ENCODE measurements around the gene SENP3. TPM values are rescaled to one million over a fixed set of nuclear protein-coding genes. Genes with fewer than 3 reads are reported as not detected.

Gene SENP3
- total RNA-seq, 1 donor: 75.1 TPM

DNA sequence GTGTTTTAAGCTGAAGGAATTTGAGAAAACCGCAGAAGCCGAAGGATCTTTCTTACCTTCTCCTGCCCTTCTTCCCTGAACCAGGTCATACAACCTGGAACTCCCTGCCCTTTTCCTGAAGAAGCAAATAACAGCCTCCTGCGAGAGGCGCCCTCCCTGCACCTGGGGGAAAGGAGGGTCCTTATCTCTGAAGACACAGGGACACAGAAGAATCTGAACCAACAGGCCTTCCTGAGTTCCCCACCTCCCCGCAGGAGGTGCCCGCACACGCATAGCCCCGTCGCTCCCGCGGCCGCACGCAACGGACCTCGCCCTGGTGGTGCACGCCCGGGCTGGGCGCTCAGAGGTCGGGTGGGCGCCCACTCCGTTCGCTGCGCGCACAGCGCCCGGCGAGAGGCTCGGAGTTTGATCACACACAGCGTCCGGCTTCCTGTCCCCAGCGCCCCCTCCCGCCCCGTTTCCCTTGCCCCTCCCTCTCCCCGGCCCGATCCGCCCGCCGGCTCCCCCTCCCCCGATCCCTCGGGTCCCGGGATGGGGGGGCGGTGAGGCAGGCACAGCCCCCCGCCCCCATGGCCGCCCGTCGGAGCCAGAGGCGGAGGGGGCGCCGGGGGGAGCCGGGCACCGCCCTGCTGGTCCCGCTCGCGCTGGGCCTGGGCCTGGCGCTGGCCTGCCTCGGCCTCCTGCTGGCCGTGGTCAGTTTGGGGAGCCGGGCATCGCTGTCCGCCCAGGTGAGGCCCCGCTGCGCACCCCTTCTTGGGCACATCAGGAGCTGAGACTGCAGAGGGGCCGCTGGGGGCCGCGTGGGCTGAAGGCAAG is 12.9 kb upstream of the SENP3 start, which contains the start of gene TNFSF12:
Gene TNFSF12 (plus strand): TSS at position 474 of the 816 bp plus-strand sequence. CDS start 96 bp downstream, at position 570.
- TF ChIP-seq, protein P1, sequence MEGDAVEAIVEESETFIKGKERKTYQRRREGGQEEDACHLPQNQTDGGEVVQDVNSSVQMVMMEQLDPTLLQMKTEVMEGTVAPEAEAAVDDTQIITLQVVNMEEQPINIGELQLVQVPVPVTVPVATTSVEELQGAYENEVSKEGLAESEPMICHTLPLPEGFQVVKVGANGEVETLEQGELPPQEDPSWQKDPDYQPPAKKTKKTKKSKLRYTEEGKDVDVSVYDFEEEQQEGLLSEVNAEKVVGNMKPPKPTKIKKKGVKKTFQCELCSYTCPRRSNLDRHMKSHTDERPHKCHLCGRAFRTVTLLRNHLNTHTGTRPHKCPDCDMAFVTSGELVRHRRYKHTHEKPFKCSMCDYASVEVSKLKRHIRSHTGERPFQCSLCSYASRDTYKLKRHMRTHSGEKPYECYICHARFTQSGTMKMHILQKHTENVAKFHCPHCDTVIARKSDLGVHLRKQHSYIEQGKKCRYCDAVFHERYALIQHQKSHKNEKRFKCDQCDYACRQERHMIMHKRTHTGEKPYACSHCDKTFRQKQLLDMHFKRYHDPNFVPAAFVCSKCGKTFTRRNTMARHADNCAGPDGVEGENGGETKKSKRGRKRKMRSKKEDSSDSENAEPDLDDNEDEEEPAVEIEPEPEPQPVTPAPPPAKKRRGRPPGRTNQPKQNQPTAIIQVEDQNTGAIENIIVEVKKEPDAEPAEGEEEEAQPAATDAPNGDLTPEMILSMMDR (IDR thresholded peaks at IDR 0.05; ENCODE audit: insufficient read depth, low read depth, low read length): peak; percentile 22
- DNase-seq (ENCODE audit: low read depth): peak; percentile 23
- H3K4me3 ChIP-seq (ENCODE audit: low read depth, low read length): peak within 1 kb of the TSS; percentile 72

DNA sequence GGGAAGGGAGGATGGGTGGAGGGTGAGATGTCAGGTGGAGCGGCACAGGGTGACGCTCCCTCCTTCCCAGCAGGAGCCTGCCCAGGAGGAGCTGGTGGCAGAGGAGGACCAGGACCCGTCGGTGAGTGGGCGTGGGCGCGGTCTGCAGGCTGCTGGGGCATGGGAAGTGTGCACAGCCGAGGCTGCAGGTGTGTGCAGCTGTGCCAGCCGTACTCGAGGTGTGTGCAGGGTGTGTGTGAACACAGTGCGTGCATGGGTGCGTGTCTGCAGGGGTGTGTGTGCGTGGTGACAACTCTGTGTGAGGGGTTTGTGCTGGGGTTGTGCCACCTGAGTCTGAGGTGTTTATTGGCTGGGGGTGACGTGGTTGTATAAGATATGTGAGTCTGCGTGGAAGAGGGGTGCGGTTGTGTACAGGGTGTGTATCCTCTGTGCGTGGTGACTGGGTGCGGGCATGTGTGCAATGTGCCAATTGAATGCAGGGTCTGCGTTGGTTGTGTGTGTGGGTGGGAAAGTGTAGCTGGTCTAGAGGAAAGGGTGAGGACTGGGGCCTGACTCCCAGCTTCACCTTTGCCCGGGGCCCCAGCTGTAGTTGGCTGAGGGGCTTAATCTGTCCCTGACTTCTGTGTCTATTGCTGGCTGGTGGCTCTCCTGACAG is 12.2 kb upstream of the SENP3 start:
- DNase-seq (ENCODE audit: low read depth): no peak
- TF ChIP-seq, protein P1 (IDR thresholded peaks at IDR 0.05; ENCODE audit: insufficient read depth, low read depth, low read length): no peak
- peak overlapping the region; percentile 72 for H3K4me3 ChIP-seq (ENCODE audit: low read depth, low read length)

DNA sequence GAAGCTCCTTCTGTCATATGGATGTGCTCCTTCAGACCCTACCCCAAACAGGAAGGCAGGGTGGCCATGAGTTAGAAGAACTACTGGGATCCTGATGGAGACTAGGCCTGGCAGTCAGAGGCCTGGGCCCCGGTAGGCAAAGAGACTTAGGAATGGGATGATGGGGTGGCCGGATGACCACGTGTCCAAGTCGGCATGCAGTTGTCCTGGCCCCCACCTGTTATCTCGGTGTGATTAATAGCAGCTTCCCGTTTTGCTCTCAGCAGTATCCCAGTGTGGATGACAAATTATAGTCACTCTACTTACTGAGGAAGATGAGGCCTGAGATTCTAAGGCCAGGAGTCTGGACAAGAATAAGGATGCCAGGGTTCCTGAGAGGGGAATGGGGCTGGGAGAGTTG is 11.4 kb upstream of the SENP3 start:
- DNase-seq (ENCODE audit: low read depth): no peak

DNA sequence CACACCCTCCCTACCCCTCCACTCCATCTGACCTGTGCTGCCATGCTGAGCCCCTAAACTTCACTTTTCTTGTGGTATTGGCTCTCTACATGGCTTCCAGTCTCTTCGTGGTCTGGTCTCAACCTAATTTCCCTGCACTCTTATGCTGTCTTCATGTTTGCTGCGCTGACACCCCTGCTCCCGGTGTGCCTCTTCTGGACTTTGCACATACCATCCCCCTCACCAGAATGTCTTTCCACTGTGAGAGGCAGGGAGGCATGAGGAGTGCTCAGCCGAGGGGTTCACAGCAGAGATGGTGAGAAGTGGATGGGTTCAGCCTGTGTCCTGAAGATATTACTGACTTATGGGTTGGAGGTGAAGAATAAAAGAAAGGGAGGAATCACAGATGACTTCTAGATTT is 10.3 kb upstream of the SENP3 start:
- no peak overlapping the region for H3K4me3 ChIP-seq (ENCODE audit: low read depth, low read length)
- TF ChIP-seq, protein P1 (IDR thresholded peaks at IDR 0.05; ENCODE audit: insufficient read depth, low read depth, low read length): no peak
- DNase-seq (ENCODE audit: low read depth): no peak

More for the DNA sequence above, 11.4 kb upstream of the SENP3 start:
- TF ChIP-seq, protein P1 (IDR thresholded peaks at IDR 0.05; ENCODE audit: insufficient read depth, low read depth, low read length): no peak
- no peak overlapping the region for H3K4me3 ChIP-seq (ENCODE audit: low read depth, low read length)

DNA sequence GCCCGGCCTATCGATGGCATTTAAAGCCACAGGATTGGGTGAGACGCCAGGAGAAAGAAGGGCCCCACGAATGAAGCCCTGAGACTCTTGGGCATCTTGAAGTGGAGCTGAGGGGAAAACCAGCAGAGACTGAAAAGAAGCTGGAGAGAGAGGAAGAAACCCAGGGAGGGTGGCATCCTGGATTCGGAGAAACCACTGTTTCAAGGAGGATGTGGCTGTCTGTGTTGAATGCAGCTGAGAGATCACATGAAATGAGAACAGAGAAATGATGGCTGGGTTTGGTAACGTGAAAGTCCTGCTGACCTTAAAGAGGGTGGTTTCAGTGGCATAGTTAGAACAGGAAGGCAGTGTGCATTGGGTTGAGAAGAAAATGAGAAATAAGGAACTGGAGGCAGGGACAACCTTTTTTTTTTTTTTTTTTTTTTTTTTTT is 9.1 kb upstream of the SENP3 start:
- TF ChIP-seq, protein P1 (IDR thresholded peaks at IDR 0.05; ENCODE audit: insufficient read depth, low read depth, low read length): no peak
- DNase-seq (ENCODE audit: low read depth): no peak
- no peak overlapping the region for H3K4me3 ChIP-seq (ENCODE audit: low read depth, low read length)

DNA sequence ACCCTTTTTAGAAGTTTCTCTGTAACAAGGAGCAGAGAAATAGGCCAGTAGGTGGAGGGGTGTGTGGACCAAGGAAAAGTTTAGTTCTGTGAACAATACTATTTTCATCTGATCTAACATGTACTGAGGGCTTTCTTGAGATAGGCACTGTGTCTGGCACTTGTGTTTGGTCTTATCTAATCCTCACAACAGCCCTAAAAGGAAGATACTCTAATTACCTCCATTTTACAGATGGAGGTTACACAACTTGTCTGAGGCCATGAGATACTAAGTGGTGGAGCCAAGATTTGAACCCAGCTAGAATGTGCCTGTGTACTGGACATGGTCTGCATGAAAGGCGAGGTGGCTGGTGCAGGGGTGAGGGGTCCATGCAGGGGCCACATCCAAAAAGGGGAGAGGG is 8.4 kb upstream of the SENP3 start:
- H3K4me3 ChIP-seq (ENCODE audit: low read depth, low read length): no peak overlapping the region
- TF ChIP-seq, protein P1 (IDR thresholded peaks at IDR 0.05; ENCODE audit: insufficient read depth, low read depth, low read length): no peak
- no peak for DNase-seq (ENCODE audit: low read depth)
